Esophagus (tissue), 2 donors: ENCODE data around the gene GPR26. TPM values are rescaled to one million over a fixed set of nuclear protein-coding genes. Genes with fewer than 3 reads are reported as not detected.

Source experiments
- H3K27ac ChIP-seq, 2 donors: one replicate each; pipeline ENCODE4 v1.5.1; 2013; ENCODE audit warnings: low read depth in 2 of 2, mild to moderate bottlenecking in 2 of 2, inconsistent platforms in 1 of 2, low read length in 1 of 2, moderate library complexity in 1 of 2
- H3K27me3 ChIP-seq, 2 donors: one replicate each; pipeline ENCODE4 v1.6.1; 2013; ENCODE audit warnings: low read length in 2 of 2, control low read depth in 1 of 2, mild to moderate bottlenecking in 1 of 2; ENCODE audit not compliant: insufficient read depth in 2 of 2, control insufficient read depth in 1 of 2
- H3K36me3 ChIP-seq, 2 donors: one replicate each; pipeline ENCODE4 v1.6.1; 2013; ENCODE audit warnings: low read length in 1 of 2; ENCODE audit not compliant: control insufficient read depth in 2 of 2, insufficient read depth in 2 of 2
- H3K4me1 ChIP-seq, 2 donors: one replicate each; pipeline ENCODE4 v1.6.1; 2013; ENCODE audit warnings: low read length in 1 of 2; ENCODE audit not compliant: control insufficient read depth in 2 of 2, insufficient read depth in 2 of 2
- H3K4me3 ChIP-seq, 2 donors: one replicate each; pipeline ENCODE4 v1.5.1; 2013; ENCODE audit warnings: low read length in 2 of 2, mild to moderate bottlenecking in 2 of 2, low read depth in 1 of 2, moderate library complexity in 1 of 2
- H3K9me3 ChIP-seq, 2 donors: one replicate each; pipeline ENCODE4 v1.6.1; 2013; ENCODE audit warnings: mild to moderate bottlenecking in 2 of 2, low read depth in 1 of 2, low read length in 1 of 2, moderate library complexity in 1 of 2; ENCODE audit not compliant: control insufficient read depth in 2 of 2, insufficient read depth in 1 of 2
- whole genome bisulfite sequencing, 2 donors: extraction: QIAGEN DNeasy Blood & Tissue Kit; methylation state at CpG; one replicate each; pipeline ENCODE4 v1.1.7; 2013; 5-methylcytosine and 5-hydroxymethylcytosine counted together
- polyA plus RNA-seq, 2 donors: library from polyadenylated mRNA; stranded (reverse); fragments of 200-250 nt; gene quantifications; one replicate each; pipeline ENCODE4 v1.2.3, GENCODE V29; 2013
- donor health status: healthy with polysubstance abuse.
- donor health status: Bipolar disorder and iron deficiency.

GPR26 gene
- polyA plus RNA-seq, 2 donors, result not detected

- Histone ChIP-seq H3K9me3 (no peaks in the 10 kb centered on the region), H3K4me3 (no peak overlapping the region), H3K4me1 (no peaks in the 10 kb centered on the region), H3K36me3 (no peaks in the 10 kb centered on the region), H3K27me3 (no peaks in the 10 kb centered on the region), H3K27ac (no peak overlapping the region)
- 58 to 68% methylated on average over 13 of the region's 13 CpGs for WGBS, 2 donors
These were observed 77.5 kb downstream of the GPR26 start for GRCh38 chr10:123743441-123744223.

GRCh38 chr10:123744224-123744536 lies 78.0 kb downstream of the GPR26 start:
- 75 to 78% methylated on average over 6 of the region's 6 CpGs for WGBS, 2 donors
- H3K27me3 ChIP-seq, result no peaks in the 10 kb centered on the region
- no peaks in the 10 kb centered on the region for H3K9me3 ChIP-seq
- peaks cover 0 to 3% of the 10 kb centered on the region in 2 donors for H3K4me1 ChIP-seq
- no peak overlapping the region for H3K27ac ChIP-seq
- no peaks in the 10 kb centered on the region for H3K36me3 ChIP-seq
- no peak overlapping the region for H3K4me3 ChIP-seq

Other genes starting within 250 kb of the GPR26 start
- 1 to 10 TPM; 1.5 to 4.2 TPM for gene CPXM2, start 225.5 kb downstream of the GPR26 start, polyA plus RNA-seq